SK-N-SH (cell line): Measurements from ENCODE around the gene CCNL1. TPM values are rescaled to one million over a fixed set of nuclear protein-coding genes. Genes with fewer than 3 reads are reported as not detected.
A peak's percentile ranks its signal among the peaks of the same experiment; 100 is the strongest.

Source experiments
- CTCF ChIA-PET: fragments of 300-600, 350-600 bp; formaldehyde crosslinking; extraction: SDS; loops from one replicate; lab custom pipeline; 2021; lab: Yijun Ruan, JAX
- POLR2A ChIA-PET: fragments of 350-600 bp; sonication (Branson Sonifier 250); formaldehyde crosslinking; extraction: SDS; loops from one replicate; lab custom pipeline; 2020; ENCODE audit warnings: antibody characterized with exemption, inconsistent platforms; lab: Yijun Ruan, JAX
- DNase-seq: peaks from one replicate; pipeline ENCODE4 v3.0.0; 2012
- H2AFZ ChIP-seq: fragments of 200-600 bp; sonication (generic); 2 replicates; pipeline ENCODE4 v1.8.1; 2016; ENCODE audit warnings: antibody characterized with exemption, mild to moderate bottlenecking, low read depth
- H3F3A ChIP-seq: fragments of 200-600 bp; sonication (generic); replicated peaks from 2 replicates; pipeline ENCODE3; 2016; ENCODE audit warnings: antibody characterized with exemption, mild to moderate bottlenecking; ENCODE audit not compliant: insufficient read depth
- H3K27ac ChIP-seq, 2 experiments: fragments of 200-500 bp in 1 of 2; fragments of 200-600 bp in 1 of 2; sonication (Bioruptor generic) in 1 of 2; sonication (generic), shearing (Covaris generic) in 1 of 2; 2 replicates each; pipeline versions ENCODE4 v1.5.1 to v1.6.1; 2014 to 2016; ENCODE audit warnings: low read depth in 2 of 2, inconsistent platforms in 1 of 2, low read length in 1 of 2, mild to moderate bottlenecking in 1 of 2, mixed read lengths in 1 of 2
- H3K27me3 ChIP-seq: fragments of 200-600 bp; sonication (generic), shearing (Covaris generic); 2 replicates; pipeline ENCODE4 v1.6.1; 2016; ENCODE audit warnings: mixed run types; ENCODE audit not compliant: insufficient read depth
- H3K36me3 ChIP-seq, 2 experiments: fragments of 200-500 bp in 1 of 2; fragments of 200-600 bp in 1 of 2; sonication (Bioruptor generic) in 1 of 2; sonication (generic) in 1 of 2; replicated peaks in 1 of 2; 2 replicates each; pipeline versions ENCODE3 to v1.5.1; 2014 to 2016; ENCODE audit warnings: low read length in 1 of 2, mild to moderate bottlenecking in 1 of 2; ENCODE audit not compliant: insufficient read depth in 2 of 2, control insufficient read depth in 1 of 2
- H3K4me1 ChIP-seq, 2 experiments: fragments of 200-500 bp in 1 of 2; fragments of 200-600 bp in 1 of 2; sonication (Bioruptor generic) in 1 of 2; sonication (generic), shearing (Covaris generic) in 1 of 2; 2 replicates each; pipeline versions ENCODE4 v1.5.1 to v1.6.1; 2014 to 2016; ENCODE audit warnings: low read depth in 1 of 2, low read length in 1 of 2, mixed run types in 1 of 2; ENCODE audit not compliant: insufficient read depth in 2 of 2, control insufficient read depth in 1 of 2
- H3K4me2 ChIP-seq: fragments of 200-600 bp; sonication (generic), shearing (Covaris generic); 2 replicates; pipeline ENCODE4 v1.6.1; 2017; ENCODE audit warnings: mixed run types
- H3K4me3 ChIP-seq, 2 experiments: fragments of 200-500 bp in 1 of 2; fragments of 200-600 bp in 1 of 2; sonication (Bioruptor generic) in 1 of 2; sonication (generic), shearing (Covaris generic) in 1 of 2; 2 replicates each; pipeline versions ENCODE4 v1.5.1 to v1.8.1; 2014 to 2016; ENCODE audit warnings: low read depth in 2 of 2, inconsistent platforms in 1 of 2, low read length in 1 of 2, mild to moderate bottlenecking in 1 of 2, mixed read lengths in 1 of 2, moderate library complexity in 1 of 2
- H3K79me2 ChIP-seq: fragments of 200-600 bp; sonication (generic); 2 replicates; pipeline ENCODE4 v1.8.1; 2017; ENCODE audit warnings: mild to moderate bottlenecking; ENCODE audit not compliant: insufficient read depth
- H3K9ac ChIP-seq: fragments of 200-600 bp; sonication (generic); 2 replicates; pipeline ENCODE4 v1.6.1; 2017; ENCODE audit warnings: mixed run types
- H3K9me2 ChIP-seq: fragments of 200-600 bp; sonication (generic); 2 replicates; pipeline ENCODE4 v1.6.1; 2017; ENCODE audit warnings: mixed run types
- H3K9me3 ChIP-seq: fragments of 200-600 bp; sonication (generic); 2 replicates; pipeline ENCODE4 v1.6.1; 2017; ENCODE audit warnings: mixed run types, mild to moderate bottlenecking, moderate library complexity
- H4K20me1 ChIP-seq: fragments of 200-600 bp; sonication (generic); 2 replicates; pipeline ENCODE4 v1.6.1; 2017; ENCODE audit warnings: mild to moderate bottlenecking, mixed run types; ENCODE audit not compliant: insufficient read depth
- CHD2 ChIP-seq: fragments of 150-350 bp; IDR thresholded peaks from 2 replicates; pipeline ENCODE4 v1.6.1; 2018; ENCODE audit warnings: low read length; ENCODE audit not compliant: partially characterized antibody
- EP300 ChIP-seq, 2 experiments: IDR thresholded peaks; 2 replicates each; pipeline versions ENCODE4 v1.4.0 to v1.6.1; 2012; ENCODE audit warnings: borderline replicate concordance in 1 of 2, low read depth in 1 of 2, low read length in 1 of 2
- EZH2phosphoT487 ChIP-seq: fragments of 200-600 bp; sonication (generic); IDR thresholded peaks from 2 replicates; pipeline ENCODE4 v1.6.1; 2017; ENCODE audit warnings: low read depth, mixed run types, mild to moderate bottlenecking, antibody characterized with exemption, moderate library complexity, borderline replicate concordance
- FOSL2 ChIP-seq: IDR thresholded peaks from 2 replicates; pipeline ENCODE4 v1.4.0; 2012; ENCODE audit warnings: low read depth, mild to moderate bottlenecking, moderate library complexity, borderline replicate concordance
- FOXM1 ChIP-seq: IDR thresholded peaks from 2 replicates; pipeline ENCODE4 v1.4.0; 2012; ENCODE audit warnings: low read depth, mild to moderate bottlenecking
- GABPA ChIP-seq: IDR thresholded peaks from 2 replicates; pipeline ENCODE4 v1.4.0; 2012; ENCODE audit warnings: low read depth, mild to moderate bottlenecking
- JUND ChIP-seq: IDR thresholded peaks from 2 replicates; pipeline ENCODE4 v1.4.0; 2012
- MAX ChIP-seq: IDR thresholded peaks from 2 replicates; pipeline ENCODE4 v1.4.0; 2012; ENCODE audit warnings: low read depth
- MXI1 ChIP-seq: IDR thresholded peaks from 2 replicates; pipeline ENCODE4 v1.6.1; 2012; ENCODE audit warnings: mild to moderate bottlenecking, low read depth, low read length, improper control_type of control experiment
- NFIC ChIP-seq: IDR thresholded peaks from 2 replicates; pipeline ENCODE4 v1.4.0; 2012; ENCODE audit warnings: borderline replicate concordance
- RCOR1 ChIP-seq: fragments of 150-350 bp; IDR thresholded peaks from 2 replicates; pipeline ENCODE4 v1.6.1; 2017; ENCODE audit warnings: antibody characterized with exemption, low read length
- REST ChIP-seq: IDR thresholded peaks from 2 replicates; pipeline ENCODE4 v1.6.1; 2012; ENCODE audit warnings: mild to moderate bottlenecking, low read depth, low read length, moderate library complexity
- RXRA ChIP-seq: IDR thresholded peaks from 2 replicates; pipeline ENCODE4 v1.4.0; 2012; ENCODE audit warnings: low read depth, mild to moderate bottlenecking, borderline replicate concordance
- SIN3A ChIP-seq: IDR thresholded peaks from 2 replicates; pipeline ENCODE4 v1.6.1; 2012; ENCODE audit warnings: low read depth, mild to moderate bottlenecking, low read length, moderate library complexity, borderline replicate concordance
- SMC3 ChIP-seq: IDR thresholded peaks from 2 replicates; pipeline ENCODE4 v1.6.1; 2012; ENCODE audit warnings: low read depth, low read length, improper control_type of control experiment
- TAF1 ChIP-seq: IDR thresholded peaks from 2 replicates; pipeline ENCODE4 v1.6.1; 2012; ENCODE audit warnings: low read depth, mild to moderate bottlenecking, low read length, moderate library complexity, borderline replicate concordance
- TCF12 ChIP-seq: IDR thresholded peaks from 2 replicates; pipeline ENCODE4 v1.4.0; 2012
- TEAD4 ChIP-seq: IDR thresholded peaks from 2 replicates; pipeline ENCODE4 v1.4.0; 2012; ENCODE audit warnings: mild to moderate bottlenecking, borderline replicate concordance; ENCODE audit not compliant: insufficient read depth
- YY1 ChIP-seq: IDR thresholded peaks from 2 replicates; pipeline ENCODE4 v1.4.0; 2012; ENCODE audit warnings: low read depth, mild to moderate bottlenecking
- ZBTB33 ChIP-seq: IDR thresholded peaks from 2 replicates; pipeline ENCODE4 v1.4.0; 2012; ENCODE audit warnings: low read depth, borderline replicate concordance
- WGBS: methylation state at CpG from one replicate; pipeline ENCODE4 v1.1.6; 2017; ENCODE audit warnings: low lambda C conversion rate; 5-methylcytosine and 5-hydroxymethylcytosine counted together
- polyA plus RNA-seq, 3 experiments: library from polyadenylated mRNA; depleted of rRNA; stranded (reverse); fragments of >200 nt; gene quantifications; 2 replicates each; pipeline ENCODE4 v1.2.3, GENCODE V29; 2012
- TF ChIP-seq, protein P1 (sequence below): fragments of 150-350 bp; IDR thresholded peaks from 2 replicates; pipeline ENCODE4 v1.6.1; 2017; ENCODE audit warnings: antibody characterized with exemption, low read length, low read depth, borderline replicate concordance

The CCNL1 gene
- polyA plus RNA-seq, 1 of the 3 experiments (the other 2 are of a cell fraction): 99.8 TPM

DNA sequence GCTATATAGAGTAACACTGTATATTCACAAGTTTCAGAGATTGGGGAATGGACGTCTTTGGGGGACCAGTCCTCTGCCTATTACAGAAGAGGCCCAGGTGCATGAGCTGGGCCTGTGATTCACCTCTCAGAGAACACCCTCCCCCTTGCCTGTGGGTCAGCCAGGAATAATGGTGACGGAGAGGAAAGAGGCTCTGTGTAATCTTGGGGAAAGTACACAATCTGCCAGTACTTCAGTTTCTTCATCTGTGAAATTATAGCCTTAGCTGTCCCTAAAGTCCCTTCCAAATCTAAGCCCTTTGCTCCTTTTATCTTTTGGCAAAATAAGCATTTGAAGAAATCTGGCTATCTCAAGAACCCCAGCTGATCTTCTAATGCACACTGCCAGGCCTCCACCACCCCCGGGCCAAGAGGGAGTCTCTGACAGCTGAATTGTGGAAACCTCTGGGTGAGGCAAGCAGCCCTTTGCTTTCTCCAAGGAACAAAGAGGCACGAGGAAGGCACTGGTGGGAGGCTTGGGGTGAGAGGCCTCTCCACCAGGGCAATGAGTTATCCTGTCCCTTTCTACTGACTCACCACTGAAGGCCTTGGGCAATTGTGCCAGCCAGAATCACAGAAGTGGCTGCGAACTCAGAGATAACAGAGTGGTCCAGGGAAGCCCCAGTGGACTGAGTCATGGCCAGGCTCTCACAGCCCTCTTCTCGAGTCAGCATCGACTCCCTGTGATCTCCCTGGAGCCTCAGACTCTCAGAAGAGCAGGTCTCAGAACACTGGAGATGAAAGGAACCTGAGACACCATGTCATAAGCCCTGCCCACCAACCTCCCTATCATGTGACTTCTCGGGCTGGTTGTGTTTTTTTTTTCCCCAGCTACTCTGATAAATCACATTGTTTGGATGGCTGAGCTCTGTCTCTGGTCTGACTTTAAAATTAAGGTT, 31.8 kb downstream of the CCNL1 start (continued):
- TF ChIP-seq SIN3A (0 out of 2 replicates have a peak, but pooled peaks have one; percentile 32), EZH2phosphoT487 (no peak), TCF12 (peak; percentile 66), REST (no peak), TAF1 (peak; percentile 22; the same call in 1 of the 2 replicates), SMC3 (no peak)

GRCh38 chr3:157127268-157127667, 32.7 kb downstream of the CCNL1 start:
- no peak overlapping the region for H3K4me3 ChIP-seq
- H3K9ac ChIP-seq: no peak overlapping the region
- CTCF ChIA-PET: interaction anchor here (0.6 to 6.1 kb wide), 6 partner anchors 10 to 1665 kb away, joined by 3 to 57 read pairs (median 5); no protein-coding TSS in a partner anchor
- no peaks in the 10 kb centered on the region for H3K36me3 ChIP-seq
- 91% methylated on average over 5 of the region's 5 CpGs for WGBS
- H4K20me1 ChIP-seq: no peaks in the 10 kb centered on the region
- H3K27ac ChIP-seq: no peak overlapping the region
- H3K4me1 ChIP-seq: peaks cover 12 to 71% of the 10 kb centered on the region in 2 experiments; a peak in 3 of 4 replicates
- POLR2A ChIA-PET: interaction anchor here (1.0 kb wide), 1 partner anchor 38 kb away, joined by 3 read pairs; no protein-coding TSS in a partner anchor
- TF ChIP-seq MXI1 (no peak), JUND (no peak), NFIC (no peak), MAX (no peak), CHD2 (no peak), YY1 (no peak), GABPA (no peak), TEAD4 (no peak), FOXM1 (no peak), EP300 (IDR thresholded peaks at IDR 0.05; ENCODE audit: borderline replicate concordance in 1 of 2, low read depth in 1 of 2, low read length in 1 of 2) (no peak), RCOR1 (no peak), FOSL2 (no peak), RXRA (no peak), ZBTB33 (no peak), SIN3A (no peak)
- TF ChIP-seq, protein P1, sequence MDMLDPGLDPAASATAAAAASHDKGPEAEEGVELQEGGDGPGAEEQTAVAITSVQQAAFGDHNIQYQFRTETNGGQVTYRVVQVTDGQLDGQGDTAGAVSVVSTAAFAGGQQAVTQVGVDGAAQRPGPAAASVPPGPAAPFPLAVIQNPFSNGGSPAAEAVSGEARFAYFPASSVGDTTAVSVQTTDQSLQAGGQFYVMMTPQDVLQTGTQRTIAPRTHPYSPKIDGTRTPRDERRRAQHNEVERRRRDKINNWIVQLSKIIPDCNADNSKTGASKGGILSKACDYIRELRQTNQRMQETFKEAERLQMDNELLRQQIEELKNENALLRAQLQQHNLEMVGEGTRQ: no peak
- no peaks in the 10 kb centered on the region for H3K79me2 ChIP-seq
- no peaks in the 10 kb centered on the region for H3K27me3 ChIP-seq
- no peaks in the 10 kb centered on the region for H3K9me2 ChIP-seq
- H3K4me2 ChIP-seq: no peak overlapping the region
- H2AFZ ChIP-seq: no peak overlapping the region
- DNase-seq: no peak
- peaks cover 23% of the 10 kb centered on the region for H3F3A ChIP-seq
- no peaks in the 10 kb centered on the region for H3K9me3 ChIP-seq
